ENCODE measurements around the gene PREX1. TPM values are rescaled to one million over a fixed set of nuclear protein-coding genes. Genes with fewer than 3 reads are reported as not detected.

The PREX1 gene
- total and polyA plus RNA-seq, 9 donors, result 16.7 to 32.5 (median 22.5) TPM

GRCh38 chr20:48645666-48646065 is 182.1 kb downstream of the PREX1 start:
- Histone ChIP-seq H3K27me3 (ENCODE audit: control insufficient read depth, insufficient read depth, low read length) (no peaks in the 10 kb centered on the region), H3K4me3 (ENCODE audit: low read length) (no peak overlapping the region), H3K9me3 (replicated peaks; ENCODE audit: control insufficient read depth, low read depth, low read length) (no peaks in the 10 kb centered on the region), H3K36me3 (ENCODE audit: control insufficient read depth, insufficient read depth, low read length) (peaks cover 66% of the 10 kb centered on the region), H3K4me1 (ENCODE audit: control insufficient read depth, insufficient read depth, low read length) (no peaks in the 10 kb centered on the region), H3K27ac (ENCODE audit: low read length) (no peak overlapping the region)
- WGBS (ENCODE audit: insufficient coverage), result 92% methylated on average over 12 of the region's 13 CpGs
- DNase-seq, result no peak

DNA sequence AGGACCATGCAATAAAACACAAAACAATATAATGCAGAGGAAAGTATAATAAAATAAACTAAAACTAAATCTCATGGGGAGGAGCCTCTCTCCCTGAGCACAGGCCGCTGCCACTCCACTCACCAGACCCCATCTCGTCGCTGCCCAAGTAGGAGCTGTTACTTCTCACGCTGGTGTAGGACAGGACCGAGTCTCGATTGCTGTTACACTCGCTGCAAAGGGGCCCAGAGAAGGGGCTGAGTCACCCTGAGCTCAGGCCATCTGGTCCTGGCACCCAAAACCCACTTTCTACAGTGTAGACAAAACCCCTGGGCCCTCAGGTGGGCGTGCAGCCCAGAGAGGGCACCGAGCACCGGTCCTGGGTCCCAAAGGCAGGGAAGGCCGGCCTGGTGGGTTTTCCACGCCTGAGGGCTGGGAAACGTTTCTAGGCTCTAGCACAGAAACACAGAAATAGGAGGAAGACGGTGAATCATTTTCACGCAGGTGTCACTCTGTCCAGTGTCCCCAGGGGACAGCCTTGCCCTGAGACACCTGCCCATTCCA is 183.4 kb downstream of the PREX1 start:
- DNase-seq, result no peak
- WGBS (ENCODE audit: insufficient coverage), result 76% methylated on average over 15 of the region's 15 CpGs
- Histone ChIP-seq H3K9me3 (replicated peaks; ENCODE audit: control insufficient read depth, low read depth, low read length) (no peaks in the 10 kb centered on the region), H3K27ac (ENCODE audit: low read length) (no peak overlapping the region), H3K36me3 (ENCODE audit: control insufficient read depth, insufficient read depth, low read length) (peaks cover 66% of the 10 kb centered on the region), H3K4me3 (ENCODE audit: low read length) (no peak overlapping the region), H3K4me1 (ENCODE audit: control insufficient read depth, insufficient read depth, low read length) (no peaks in the 10 kb centered on the region), H3K27me3 (ENCODE audit: control insufficient read depth, insufficient read depth, low read length) (no peaks in the 10 kb centered on the region)

GRCh38 chr20:48642105-48642880 is 185.5 kb downstream of the PREX1 start:
- H3K4me1 ChIP-seq (ENCODE audit: control insufficient read depth, insufficient read depth, low read length), result no peaks in the 10 kb centered on the region
- H3K27me3 ChIP-seq (ENCODE audit: control insufficient read depth, insufficient read depth, low read length), result no peaks in the 10 kb centered on the region
- H3K36me3 ChIP-seq (ENCODE audit: control insufficient read depth, insufficient read depth, low read length), result peaks cover 67% of the 10 kb centered on the region
- WGBS (ENCODE audit: insufficient coverage), result 87% methylated on average over 5 of the region's 11 CpGs
- no peak for DNase-seq
- H3K27ac ChIP-seq (ENCODE audit: low read length), result no peak overlapping the region
- H3K4me3 ChIP-seq (ENCODE audit: low read length), result no peak overlapping the region
- no peaks in the 10 kb centered on the region for H3K9me3 ChIP-seq (replicated peaks; ENCODE audit: control insufficient read depth, low read depth, low read length)

- 89% methylated on average over 1 of the region's 2 CpGs for WGBS (ENCODE audit: insufficient coverage)
- Histone ChIP-seq H3K4me3 (ENCODE audit: low read length) (no peak overlapping the region), H3K9me3 (replicated peaks; ENCODE audit: control insufficient read depth, low read depth, low read length) (no peaks in the 10 kb centered on the region), H3K27ac (ENCODE audit: low read length) (no peak overlapping the region), H3K4me1 (ENCODE audit: control insufficient read depth, insufficient read depth, low read length) (no peaks in the 10 kb centered on the region), H3K27me3 (ENCODE audit: control insufficient read depth, insufficient read depth, low read length) (no peaks in the 10 kb centered on the region), H3K36me3 (ENCODE audit: control insufficient read depth, insufficient read depth, low read length) (peaks cover 65% of the 10 kb centered on the region)
- no peak for DNase-seq
Observed at GRCh38 chr20:48640871-48641270, 186.9 kb downstream of the PREX1 start.

GRCh38 chr20:48639899-48640298 is 187.9 kb downstream of the PREX1 start:
- H3K4me3 ChIP-seq (ENCODE audit: low read length), result no peak overlapping the region
- no peak overlapping the region for H3K27ac ChIP-seq (ENCODE audit: low read length)
- WGBS (ENCODE audit: insufficient coverage), result 100% methylated on average over 2 of the region's 5 CpGs
- H3K9me3 ChIP-seq (replicated peaks; ENCODE audit: control insufficient read depth, low read depth, low read length), result no peaks in the 10 kb centered on the region
- H3K36me3 ChIP-seq (ENCODE audit: control insufficient read depth, insufficient read depth, low read length), result peaks cover 62% of the 10 kb centered on the region
- H3K27me3 ChIP-seq (ENCODE audit: control insufficient read depth, insufficient read depth, low read length), result no peaks in the 10 kb centered on the region
- no peaks in the 10 kb centered on the region for H3K4me1 ChIP-seq (ENCODE audit: control insufficient read depth, insufficient read depth, low read length)
- DNase-seq, result no peak

GRCh38 chr20:48638546-48638945 is 189.3 kb downstream of the PREX1 start:
- H3K27ac ChIP-seq (ENCODE audit: low read length), result no peak overlapping the region
- peaks cover 55% of the 10 kb centered on the region for H3K36me3 ChIP-seq (ENCODE audit: control insufficient read depth, insufficient read depth, low read length)
- H3K9me3 ChIP-seq (replicated peaks; ENCODE audit: control insufficient read depth, low read depth, low read length), result no peaks in the 10 kb centered on the region
- DNase-seq, result no peak
- no peak overlapping the region for H3K4me3 ChIP-seq (ENCODE audit: low read length)
- WGBS (ENCODE audit: insufficient coverage), result 87% methylated on average over 11 of the region's 11 CpGs
- no peaks in the 10 kb centered on the region for H3K4me1 ChIP-seq (ENCODE audit: control insufficient read depth, insufficient read depth, low read length)
- H3K27me3 ChIP-seq (ENCODE audit: control insufficient read depth, insufficient read depth, low read length), result no peaks in the 10 kb centered on the region

DNA sequence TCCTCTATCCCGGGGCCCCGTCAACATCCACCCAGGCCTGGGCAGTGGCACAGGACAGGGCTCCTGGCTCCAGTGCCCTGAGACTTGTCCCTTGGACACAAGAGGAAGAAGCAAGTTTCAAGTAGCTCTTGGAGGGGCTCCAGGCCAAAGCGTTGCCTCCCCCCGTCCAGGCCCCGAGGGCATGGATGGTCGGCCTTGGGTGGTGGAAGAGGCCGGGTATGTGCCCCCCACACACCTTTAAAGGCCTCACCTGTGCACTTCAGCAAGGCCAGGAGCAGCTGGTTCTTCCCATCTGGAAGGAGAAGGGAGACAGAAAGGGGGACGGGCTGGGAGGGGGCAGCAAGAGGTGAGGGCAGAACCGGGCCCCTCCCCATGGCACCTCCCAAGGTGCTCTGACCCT is 190.3 kb downstream of the PREX1 start:
- Histone ChIP-seq H3K9me3 (replicated peaks; ENCODE audit: control insufficient read depth, low read depth, low read length) (no peaks in the 10 kb centered on the region), H3K27ac (ENCODE audit: low read length) (no peak overlapping the region), H3K4me1 (ENCODE audit: control insufficient read depth, insufficient read depth, low read length) (no peaks in the 10 kb centered on the region), H3K36me3 (ENCODE audit: control insufficient read depth, insufficient read depth, low read length) (peaks cover 57% of the 10 kb centered on the region), H3K27me3 (ENCODE audit: control insufficient read depth, insufficient read depth, low read length) (no peaks in the 10 kb centered on the region), H3K4me3 (ENCODE audit: low read length) (no peak overlapping the region)
- WGBS (ENCODE audit: insufficient coverage), result 100% methylated on average over 1 of the region's 9 CpGs
- no peak for DNase-seq

GRCh38 chr20:48636301-48636700 is 191.5 kb downstream of the PREX1 start:
- WGBS (ENCODE audit: insufficient coverage), result 91% methylated on average over 26 of the region's 26 CpGs
- Histone ChIP-seq H3K9me3 (replicated peaks; ENCODE audit: control insufficient read depth, low read depth, low read length) (no peaks in the 10 kb centered on the region), H3K27me3 (ENCODE audit: control insufficient read depth, insufficient read depth, low read length) (no peaks in the 10 kb centered on the region), H3K4me3 (ENCODE audit: low read length) (no peak overlapping the region), H3K36me3 (ENCODE audit: control insufficient read depth, insufficient read depth, low read length) (peaks cover 61% of the 10 kb centered on the region), H3K4me1 (ENCODE audit: control insufficient read depth, insufficient read depth, low read length) (no peaks in the 10 kb centered on the region), H3K27ac (ENCODE audit: low read length) (no peak overlapping the region)
- DNase-seq, result no peak

DNA sequence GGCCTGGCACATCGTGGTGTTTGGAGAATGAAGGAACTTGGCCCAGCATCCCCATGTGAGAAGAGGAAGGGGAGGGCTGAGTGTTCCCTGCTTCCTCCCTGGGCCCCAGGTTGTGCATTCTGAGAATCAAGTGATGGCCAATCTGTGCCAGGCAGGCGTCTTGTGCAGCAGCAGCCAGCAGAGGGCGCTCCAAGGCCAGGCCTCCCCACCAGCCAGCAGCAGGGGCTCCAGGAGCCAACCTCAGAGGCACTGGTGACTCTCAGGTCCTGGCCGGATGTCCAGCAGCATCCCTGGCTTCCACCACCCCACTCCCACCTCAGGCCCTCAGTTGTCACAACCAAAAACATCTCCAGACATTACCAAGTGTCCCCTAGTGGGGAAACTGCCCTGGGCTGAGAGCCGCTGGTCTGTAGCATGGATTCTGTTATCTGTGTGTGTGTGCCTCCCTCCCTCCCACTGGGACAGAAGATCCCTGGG is 192.0 kb downstream of the PREX1 start:
- no peaks in the 10 kb centered on the region for H3K4me1 ChIP-seq (ENCODE audit: control insufficient read depth, insufficient read depth, low read length)
- H3K36me3 ChIP-seq (ENCODE audit: control insufficient read depth, insufficient read depth, low read length), result peaks cover 64% of the 10 kb centered on the region
- no peak for DNase-seq
- H3K27me3 ChIP-seq (ENCODE audit: control insufficient read depth, insufficient read depth, low read length), result no peaks in the 10 kb centered on the region
- no peak overlapping the region for H3K27ac ChIP-seq (ENCODE audit: low read length)
- H3K9me3 ChIP-seq (replicated peaks; ENCODE audit: control insufficient read depth, low read depth, low read length), result no peaks in the 10 kb centered on the region
- 13% methylated on average over 4 of the region's 5 CpGs for WGBS (ENCODE audit: insufficient coverage)
- H3K4me3 ChIP-seq (ENCODE audit: low read length), result no peak overlapping the region

DNA sequence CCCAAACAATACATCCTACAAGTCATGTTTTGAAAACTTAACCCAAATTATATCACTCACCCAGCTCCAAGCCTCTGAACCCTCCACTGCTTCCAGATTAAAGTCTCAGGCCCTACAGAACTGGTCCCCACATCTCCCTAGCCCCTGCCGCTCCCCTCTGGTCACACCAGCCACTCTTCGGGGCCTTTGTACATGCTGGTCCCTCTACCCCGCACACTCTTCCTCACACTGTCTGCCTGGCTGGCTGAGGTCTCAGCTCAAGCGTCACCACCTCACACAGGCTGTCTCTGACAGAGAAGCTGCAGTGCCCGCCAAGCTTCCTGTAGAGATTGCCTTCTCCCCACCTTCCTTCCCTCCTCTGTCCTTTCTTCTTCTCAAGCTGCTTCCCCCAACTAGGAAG is 192.4 kb downstream of the PREX1 start:
- H3K9me3 ChIP-seq (replicated peaks; ENCODE audit: control insufficient read depth, low read depth, low read length), result no peaks in the 10 kb centered on the region
- H3K4me1 ChIP-seq (ENCODE audit: control insufficient read depth, insufficient read depth, low read length), result no peaks in the 10 kb centered on the region
- no peak for DNase-seq
- no peak overlapping the region for H3K27ac ChIP-seq (ENCODE audit: low read length)
- 90% methylated on average over 4 of the region's 5 CpGs for WGBS (ENCODE audit: insufficient coverage)
- peaks cover 65% of the 10 kb centered on the region for H3K36me3 ChIP-seq (ENCODE audit: control insufficient read depth, insufficient read depth, low read length)
- no peaks in the 10 kb centered on the region for H3K27me3 ChIP-seq (ENCODE audit: control insufficient read depth, insufficient read depth, low read length)
- no peak overlapping the region for H3K4me3 ChIP-seq (ENCODE audit: low read length)
